Esophagus squamous epithelium (tissue), 5 donors: ENCODE measurements around the gene P2RX6. TPM values are rescaled to one million over a fixed set of nuclear protein-coding genes. Genes with fewer than 3 reads are reported as not detected.
"Not testable (repeated sequence)": the region's sequence is repeated elsewhere in the genome, so short reads cannot be mapped to it uniquely, and the experiment has no call there.

Source experiments
- DNase-seq: peaks from one replicate; lab custom pipeline; 2025; lab: John Stamatoyannopoulos, UW
- H3K27ac ChIP-seq, 4 donors: fragments of 200-600 bp; sonication (generic); one replicate each; pipeline ENCODE4 v1.5.1; 2016 to 2019; ENCODE audit warnings: mild to moderate bottlenecking in 1 of 4
- H3K27me3 ChIP-seq, 4 donors: fragments of 200-600 bp; sonication (generic); 1 replicate in 3 of 4; 2 replicates in 1 of 4; pipeline versions ENCODE4 v1.5.1 to v1.6.0; 2017 to 2021; ENCODE audit warnings: antibody characterized with exemption in 1 of 4
- H3K36me3 ChIP-seq, 3 donors: fragments of 200-600 bp; sonication (generic); one replicate each; pipeline ENCODE4 v1.5.1; 2016 to 2019
- H3K4me1 ChIP-seq, 3 donors: fragments of 200-600 bp; sonication (generic); one replicate each; pipeline ENCODE4 v1.5.1; 2017 to 2019
- H3K4me3 ChIP-seq, 4 donors: fragments of 200-600 bp; sonication (generic); 1 replicate in 3 of 4; 2 replicates in 1 of 4; pipeline ENCODE4 v1.5.1; 2016 to 2019; ENCODE audit warnings: mild to moderate bottlenecking in 2 of 4, moderate library complexity in 1 of 4
- H3K9me3 ChIP-seq, 3 donors: fragments of 200-600 bp; sonication (generic); one replicate each; pipeline ENCODE4 v1.5.1; 2016 to 2019
- POLR2A ChIP-seq, 4 donors: fragments of 450-650 bp; IDR thresholded peaks; one replicate each; pipeline ENCODE4 v1.6.1; 2017; ENCODE audit warnings: antibody characterized with exemption in 4 of 4, mild to moderate bottlenecking in 4 of 4, moderate library complexity in 3 of 4
- WGBS, 2 donors: methylation state at CpG; one replicate each; pipeline ENCODE4 v1.1.5; 2018; 5-methylcytosine and 5-hydroxymethylcytosine counted together
- intact Hi-C: fragments of 100-400 bp; cut with DNase I; formaldehyde crosslinking; loops from one replicate; pipeline ENCODE4 v1.15.0; 2022
- total RNA-seq, 4 donors: library from RNA; depleted of rRNA; stranded (reverse); fragments of >200 nt; gene quantifications; one replicate each; pipeline ENCODE4 v1.1.0, GENCODE V29; 2016
- TF ChIP-seq, protein P1 (sequence below), 6 experiments: fragments of 450-650 bp in 4 of 6; fragments of 200-600 bp in 2 of 6; sonication (generic) in 2 of 6; IDR thresholded peaks; one replicate each; pipeline ENCODE4 v1.5.1; 2016 to 2019; ENCODE audit warnings: antibody characterized with exemption in 6 of 6, mild to moderate bottlenecking in 4 of 6, moderate library complexity in 4 of 6
- donor health status: DM: yes; HTN: yes; CAD: no.

P2RX6 gene
- total RNA-seq, 4 donors from 2014 or later = 0.18 to 0.76 (median 0.50) TPM; not detected in 1

- no peak for DNase-seq
- TF ChIP-seq, protein P1, sequence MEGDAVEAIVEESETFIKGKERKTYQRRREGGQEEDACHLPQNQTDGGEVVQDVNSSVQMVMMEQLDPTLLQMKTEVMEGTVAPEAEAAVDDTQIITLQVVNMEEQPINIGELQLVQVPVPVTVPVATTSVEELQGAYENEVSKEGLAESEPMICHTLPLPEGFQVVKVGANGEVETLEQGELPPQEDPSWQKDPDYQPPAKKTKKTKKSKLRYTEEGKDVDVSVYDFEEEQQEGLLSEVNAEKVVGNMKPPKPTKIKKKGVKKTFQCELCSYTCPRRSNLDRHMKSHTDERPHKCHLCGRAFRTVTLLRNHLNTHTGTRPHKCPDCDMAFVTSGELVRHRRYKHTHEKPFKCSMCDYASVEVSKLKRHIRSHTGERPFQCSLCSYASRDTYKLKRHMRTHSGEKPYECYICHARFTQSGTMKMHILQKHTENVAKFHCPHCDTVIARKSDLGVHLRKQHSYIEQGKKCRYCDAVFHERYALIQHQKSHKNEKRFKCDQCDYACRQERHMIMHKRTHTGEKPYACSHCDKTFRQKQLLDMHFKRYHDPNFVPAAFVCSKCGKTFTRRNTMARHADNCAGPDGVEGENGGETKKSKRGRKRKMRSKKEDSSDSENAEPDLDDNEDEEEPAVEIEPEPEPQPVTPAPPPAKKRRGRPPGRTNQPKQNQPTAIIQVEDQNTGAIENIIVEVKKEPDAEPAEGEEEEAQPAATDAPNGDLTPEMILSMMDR (IDR thresholded peaks at IDR 0.05) = no peak
- TF ChIP-seq POLR2A (IDR thresholded peaks at IDR 0.05) = no peak
- 56 to 85% methylated on average over 2 to 4 of the region's 7 CpGs for WGBS, 2 donors
These were observed 46.5 kb upstream of the P2RX6 start for GRCh38 chr22:20968281-20968977.

DNA sequence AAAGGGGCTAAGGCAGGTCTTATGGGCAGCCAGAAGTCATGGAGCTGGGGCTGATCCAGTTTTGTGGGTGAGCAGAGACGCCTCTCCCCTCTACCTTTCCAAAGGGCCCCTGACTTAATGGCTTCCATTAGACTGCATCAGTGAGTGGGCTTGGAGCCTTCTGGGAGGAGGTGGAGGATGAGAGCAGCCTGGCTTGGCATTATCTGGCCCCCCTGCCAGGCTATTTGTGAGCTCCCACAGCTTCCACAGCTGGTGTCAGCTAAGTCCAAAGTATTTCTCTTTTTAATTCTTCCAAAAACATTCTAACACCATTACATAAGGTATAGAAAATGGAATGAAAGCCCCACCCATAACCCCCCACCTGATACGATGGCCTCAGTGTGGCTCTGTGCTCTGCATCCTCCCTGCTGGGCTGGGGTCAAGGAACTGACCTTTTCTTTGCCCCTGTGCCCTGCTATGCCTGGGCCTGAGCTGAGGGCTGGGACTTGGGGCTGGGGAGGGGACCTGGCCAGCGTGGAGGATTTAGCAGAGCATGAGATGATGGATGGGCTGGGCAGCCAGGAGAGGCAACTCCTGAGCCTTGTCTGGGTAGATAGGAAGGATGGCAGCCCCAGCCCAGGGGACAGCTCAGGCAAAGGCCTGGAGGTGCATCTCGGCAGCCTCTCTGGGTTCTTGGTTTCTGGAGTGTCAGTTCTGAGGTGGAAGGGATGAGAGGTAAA is 43.9 kb upstream of the P2RX6 start:
- intact Hi-C loops = no loop called here

More at GRCh38 chr22:20968281-20968977, 46.5 kb upstream of the P2RX6 start:
- Histone ChIP-seq H3K4me3 (no peak overlapping the region), H3K27me3 (peaks cover 0 to 20% (median 0%) of the 10 kb centered on the region in 4 donors), H3K9me3 (no peaks in the 10 kb centered on the region), H3K4me1 (peaks cover 9 to 31% (median 16%) of the 10 kb centered on the region in 3 donors), H3K36me3 (no peaks in the 10 kb centered on the region), H3K27ac (no peak overlapping the region)
- intact Hi-C loops = no loop called here

GRCh38 chr22:20972014-20972694 is 42.8 kb upstream of the P2RX6 start:
- H3K27ac ChIP-seq = peak overlapping the region in 1 of 4 donors; percentile 9
- DNase-seq, H3K4me3 ChIP-seq, H3K9me3 ChIP-seq, H3K36me3 ChIP-seq, intact Hi-C loops, H3K27me3 ChIP-seq, H3K4me1 ChIP-seq: not testable (repeated sequence)
- WGBS, 2 donors = 72 to 83% methylated on average over 11 of the region's 11 CpGs

More for the DNA sequence above, 43.9 kb upstream of the P2RX6 start:
- TF ChIP-seq, protein P1 (IDR thresholded peaks at IDR 0.05) = no peak
- no peak for DNase-seq
- no peaks in the 10 kb centered on the region for H3K9me3 ChIP-seq
- H3K27ac ChIP-seq = no peak overlapping the region
- H3K27me3 ChIP-seq = no peaks in the 10 kb centered on the region
- H3K36me3 ChIP-seq = no peaks in the 10 kb centered on the region
- peaks cover 0 to 10% (median 0%) of the 10 kb centered on the region in 3 donors for H3K4me1 ChIP-seq
- 45 to 46% methylated on average over 1 to 4 of the region's 4 CpGs for WGBS, 2 donors
- no peak overlapping the region for H3K4me3 ChIP-seq

- Histone ChIP-seq H3K27ac (no peak overlapping the region), H3K4me1 (peaks cover 0 to 10% (median 0%) of the 10 kb centered on the region in 3 donors), H3K36me3 (no peaks in the 10 kb centered on the region), H3K27me3 (no peaks in the 10 kb centered on the region), H3K9me3 (no peaks in the 10 kb centered on the region), H3K4me3 (no peak overlapping the region)
- DNase-seq = no peak
- TF ChIP-seq, protein P1 (IDR thresholded peaks at IDR 0.05) = no peak
- no peak for TF ChIP-seq POLR2A (IDR thresholded peaks at IDR 0.05)
- intact Hi-C loops = no loop called here
- WGBS, 2 donors = 27 to 61% methylated on average over 3 to 6 of the region's 21 CpGs
These were observed 41.9 kb upstream of the P2RX6 start for GRCh38 chr22:20972933-20973577.

DNA sequence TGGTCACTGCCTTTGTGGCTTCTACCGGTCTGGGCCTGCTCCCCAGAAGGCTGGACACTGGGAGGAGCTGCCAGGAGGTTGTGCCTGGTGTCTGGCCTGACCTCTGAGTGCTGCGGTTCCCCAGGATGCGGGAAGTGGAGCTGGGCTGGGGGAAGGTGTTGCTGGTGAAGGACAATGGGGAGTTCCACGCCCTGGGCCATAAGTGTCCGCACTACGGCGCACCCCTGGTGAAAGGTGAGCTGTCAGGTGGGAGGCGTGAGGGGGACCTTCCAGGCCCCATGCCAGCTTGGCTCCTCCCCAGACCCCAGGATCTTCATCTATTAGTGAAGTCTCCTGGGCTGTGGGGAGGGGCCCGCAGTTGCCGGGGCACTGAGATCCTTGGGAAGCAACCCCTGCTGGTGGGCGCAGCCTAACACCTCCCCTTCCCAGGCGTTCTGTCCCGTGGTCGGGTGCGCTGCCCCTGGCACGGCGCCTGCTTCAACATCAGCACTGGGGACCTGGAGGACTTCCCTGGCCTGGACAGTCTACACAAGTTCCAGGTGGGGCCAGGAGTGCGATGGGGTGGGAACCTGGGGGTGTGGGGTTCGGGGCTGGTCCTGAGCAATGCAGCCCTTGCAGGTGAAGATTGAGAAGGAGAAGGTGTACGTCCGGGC is 41.2 kb upstream of the P2RX6 start:
- no peak for DNase-seq
- peaks cover 0 to 3% (median 0%) of the 10 kb centered on the region in 3 donors for H3K4me1 ChIP-seq
- 60 to 66% methylated on average over 2 to 4 of the region's 21 CpGs for WGBS, 2 donors

More for the DNA sequence above, 41.2 kb upstream of the P2RX6 start:
- TF ChIP-seq POLR2A (IDR thresholded peaks at IDR 0.05) = no peak
- TF ChIP-seq, protein P1 (IDR thresholded peaks at IDR 0.05) = no peak
- Histone ChIP-seq H3K36me3 (no peaks in the 10 kb centered on the region), H3K27me3 (no peaks in the 10 kb centered on the region), H3K9me3 (no peaks in the 10 kb centered on the region), H3K27ac (no peak overlapping the region), H3K4me3 (no peak overlapping the region)
- intact Hi-C loops = no loop called here
